ENCODE results near the gene PAX5.
"Not testable (repeated sequence)": the region's sequence is repeated elsewhere in the genome, so short reads cannot be mapped to it uniquely, and the experiment has no call there.

PAX5 gene

DNA sequence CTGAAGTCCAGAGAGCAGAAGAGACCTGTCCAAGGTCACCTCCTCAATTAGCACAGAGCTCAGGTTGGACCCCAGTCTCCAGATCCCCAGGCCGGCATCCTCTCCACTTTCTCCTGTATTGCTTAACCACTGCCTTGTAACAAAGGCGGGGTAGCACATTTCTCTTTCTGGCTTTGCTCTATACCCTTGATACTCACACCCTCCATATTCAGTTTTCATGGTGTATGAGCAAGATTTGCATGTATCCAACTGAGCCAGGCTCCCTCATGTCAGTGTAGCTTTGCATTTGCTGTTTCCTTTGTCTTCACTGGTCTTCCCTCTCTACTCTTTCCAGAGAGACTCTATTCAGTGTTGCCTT lies 20.3 kb upstream of the PAX5 start:
- H2BK15ac ChIP-seq (ENCODE audit: low read length); H2BK5ac ChIP-seq (ENCODE audit: low read length); H3K4me2 ChIP-seq (ENCODE audit: insufficient read depth, low read length, poor library complexity, severe bottlenecking); H3K18ac ChIP-seq (ENCODE audit: low read length); H3K27ac ChIP-seq (replicated peaks; ENCODE audit: low read length); H3K36me3 ChIP-seq (replicated peaks in 1 of 2; ENCODE audit: control insufficient read depth in 2 of 2, insufficient read depth in 2 of 2, low read length in 2 of 2); H3K79me1 ChIP-seq (ENCODE audit: low read depth, low read length); H3K4me1 ChIP-seq (ENCODE audit: control insufficient read depth in 2 of 2, insufficient read depth in 1 of 2, low read depth in 1 of 2, low read length in 2 of 2); H4K8ac ChIP-seq (ENCODE audit: low read depth, low read length); H3K9ac ChIP-seq (ENCODE audit: low read depth, low read length, poor library complexity); H2BK120ac ChIP-seq (ENCODE audit: low read depth, low read length); H2AFZ ChIP-seq (ENCODE audit: low read length); H3K14ac ChIP-seq (ENCODE audit: low read length); H3K4ac ChIP-seq (ENCODE audit: low read length); H2AK5ac ChIP-seq (ENCODE audit: low read depth, low read length); H3K9me3 ChIP-seq (replicated peaks in 1 of 2; ENCODE audit: control insufficient read depth in 2 of 2, insufficient read depth in 1 of 2, low read depth in 1 of 2, low read length in 2 of 2); DNase-seq (ENCODE audit: low spot score); H3K4me3 ChIP-seq (ENCODE audit: low read length in 2 of 2); H3K27me3 ChIP-seq (ENCODE audit: control insufficient read depth in 3 of 3, insufficient read depth in 3 of 3, low read depth in 1 of 3, low read length in 3 of 3); H4K91ac ChIP-seq (ENCODE audit: low read depth, low read length, poor library complexity); H3K23ac ChIP-seq (ENCODE audit: low read depth, low read length, poor library complexity); H2BK12ac ChIP-seq (ENCODE audit: low read length): not testable (repeated sequence)
- no CpG with 5 or more reads among the region's 2 CpGs for WGBS, 2 donors (ENCODE audit: extremely low coverage in 2 of 2, insufficient read length in 2 of 2, insufficient replicate concordance in 1 of 2)

DNA sequence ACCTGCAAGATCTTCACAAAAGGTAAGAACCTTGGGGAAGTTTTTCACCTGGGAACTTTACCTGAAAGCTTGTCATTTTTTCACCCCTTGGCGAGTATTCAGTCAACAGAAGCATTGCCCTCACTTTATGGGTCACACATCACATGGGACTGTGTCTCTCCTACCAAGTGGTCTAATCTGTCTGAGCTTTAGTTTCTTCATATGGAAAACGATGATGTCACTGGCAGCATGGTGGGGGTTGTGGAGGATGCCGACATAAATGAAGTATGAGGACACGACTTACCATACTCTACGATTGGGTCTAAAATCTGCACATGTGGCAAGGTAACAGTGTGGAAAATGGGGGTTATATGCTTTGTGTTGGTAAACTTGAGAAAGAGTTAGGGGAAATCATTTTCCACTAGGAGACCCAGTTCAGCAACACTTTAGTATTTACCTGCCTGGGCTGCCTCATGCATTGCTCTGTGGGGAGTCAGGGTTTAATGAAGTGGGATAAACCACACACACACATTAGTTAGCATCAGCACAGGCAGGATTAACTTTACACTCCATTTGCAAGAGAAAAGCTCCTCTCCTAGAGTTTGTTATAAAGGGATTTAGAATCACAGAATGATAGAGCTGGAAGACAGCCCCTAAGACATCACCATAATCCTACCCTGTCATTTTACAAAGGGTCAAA lies 19.8 kb upstream of the PAX5 start:
- WGBS, 2 donors (ENCODE audit: extremely low coverage in 2 of 2, insufficient read length in 2 of 2, insufficient replicate concordance in 1 of 2): no CpG with 5 or more reads among the region's 5 CpGs
- H3K23ac ChIP-seq (ENCODE audit: low read depth, low read length, poor library complexity): no peak overlapping the region
- no peak overlapping the region for H3K4me3 ChIP-seq (ENCODE audit: low read length in 2 of 2)
- H3K27me3 ChIP-seq (ENCODE audit: control insufficient read depth in 3 of 3, insufficient read depth in 3 of 3, low read depth in 1 of 3, low read length in 3 of 3): peaks cover 0 to 2% (median 2%) of the 10 kb centered on the region in 3 experiments
- no peak overlapping the region for H2AK5ac ChIP-seq (ENCODE audit: low read depth, low read length)
- H2BK5ac ChIP-seq (ENCODE audit: low read length): no peak overlapping the region
- no peak overlapping the region for H3K4me2 ChIP-seq (ENCODE audit: insufficient read depth, low read length, poor library complexity, severe bottlenecking)
- peaks cover 0 to 9% of the 10 kb centered on the region in 2 donors for H3K4me1 ChIP-seq (ENCODE audit: control insufficient read depth in 2 of 2, insufficient read depth in 1 of 2, low read depth in 1 of 2, low read length in 2 of 2)
- no peak overlapping the region for H3K14ac ChIP-seq (ENCODE audit: low read length)
- H3K9me3 ChIP-seq (replicated peaks in 1 of 2; ENCODE audit: control insufficient read depth in 2 of 2, insufficient read depth in 1 of 2, low read depth in 1 of 2, low read length in 2 of 2): peaks cover 0 to 2% of the 10 kb centered on the region in 2 donors
- H4K8ac ChIP-seq (ENCODE audit: low read depth, low read length): no peak overlapping the region
- no peak overlapping the region for H2BK12ac ChIP-seq (ENCODE audit: low read length)
- H3K9ac ChIP-seq (ENCODE audit: low read depth, low read length, poor library complexity): no peak overlapping the region
- H3K79me1 ChIP-seq (ENCODE audit: low read depth, low read length): no peaks in the 10 kb centered on the region
- no peak overlapping the region for H4K91ac ChIP-seq (ENCODE audit: low read depth, low read length, poor library complexity)
- H2AFZ ChIP-seq (ENCODE audit: low read length): no peak overlapping the region
- no peak for DNase-seq (ENCODE audit: low spot score)
- no peak overlapping the region for H3K4ac ChIP-seq (ENCODE audit: low read length)
- no peak overlapping the region for H2BK15ac ChIP-seq (ENCODE audit: low read length)
- no peak overlapping the region for H3K27ac ChIP-seq (replicated peaks; ENCODE audit: low read length)
- no peaks in the 10 kb centered on the region for H3K36me3 ChIP-seq (replicated peaks in 1 of 2; ENCODE audit: control insufficient read depth in 2 of 2, insufficient read depth in 2 of 2, low read length in 2 of 2)
- no peak overlapping the region for H3K18ac ChIP-seq (ENCODE audit: low read length)
- H2BK120ac ChIP-seq (ENCODE audit: low read depth, low read length): no peak overlapping the region

DNA sequence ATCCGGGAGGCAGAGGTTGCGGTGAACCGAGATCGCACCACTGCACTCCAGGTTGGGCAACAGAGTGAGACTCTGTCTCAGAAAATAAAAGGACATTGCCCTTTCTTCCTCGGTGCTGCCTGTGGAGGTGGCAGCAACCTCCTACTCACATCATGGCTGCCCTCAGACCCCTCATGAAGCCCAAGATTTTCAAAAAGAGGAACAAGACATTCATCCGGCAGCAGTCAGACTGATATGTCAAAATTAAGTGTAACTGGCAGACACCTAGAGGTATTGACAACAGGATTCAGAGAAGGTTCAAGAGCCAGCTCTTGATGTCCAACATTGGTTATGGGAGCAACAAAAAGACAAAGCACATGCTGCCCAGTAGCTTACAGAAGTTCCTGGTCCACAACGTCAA lies 12.6 kb upstream of the PAX5 start:
- no peak overlapping the region for H2AK5ac ChIP-seq (ENCODE audit: low read depth, low read length)
- H2BK120ac ChIP-seq (ENCODE audit: low read depth, low read length): no peak overlapping the region
- no peak overlapping the region for H2AFZ ChIP-seq (ENCODE audit: low read length)
- no peak for DNase-seq (ENCODE audit: low spot score)
- H4K91ac ChIP-seq (ENCODE audit: low read depth, low read length, poor library complexity): no peak overlapping the region
- no peaks in the 10 kb centered on the region for H3K36me3 ChIP-seq (replicated peaks in 1 of 2; ENCODE audit: control insufficient read depth in 2 of 2, insufficient read depth in 2 of 2, low read length in 2 of 2)
- no peak overlapping the region for H3K27ac ChIP-seq (replicated peaks; ENCODE audit: low read length)
- H3K27me3 ChIP-seq (ENCODE audit: control insufficient read depth in 3 of 3, insufficient read depth in 3 of 3, low read depth in 1 of 3, low read length in 3 of 3): peaks cover 0 to 2% (median 0%) of the 10 kb centered on the region in 3 experiments
- H2BK15ac ChIP-seq (ENCODE audit: low read length): no peak overlapping the region
- no peak overlapping the region for H3K23ac ChIP-seq (ENCODE audit: low read depth, low read length, poor library complexity)
- H3K9me3 ChIP-seq (replicated peaks in 1 of 2; ENCODE audit: control insufficient read depth in 2 of 2, insufficient read depth in 1 of 2, low read depth in 1 of 2, low read length in 2 of 2): no peaks in the 10 kb centered on the region
- no peak overlapping the region for H3K18ac ChIP-seq (ENCODE audit: low read length)
- WGBS, 2 donors (ENCODE audit: extremely low coverage in 2 of 2, insufficient read length in 2 of 2, insufficient replicate concordance in 1 of 2): no CpG with 5 or more reads among the region's 7 CpGs
- no peak overlapping the region for H3K4me3 ChIP-seq (ENCODE audit: low read length in 2 of 2)
- no peaks in the 10 kb centered on the region for H3K4me1 ChIP-seq (ENCODE audit: control insufficient read depth in 2 of 2, insufficient read depth in 1 of 2, low read depth in 1 of 2, low read length in 2 of 2)
- H3K14ac ChIP-seq (ENCODE audit: low read length): no peak overlapping the region
- H2BK12ac ChIP-seq (ENCODE audit: low read length): no peak overlapping the region
- H3K4me2 ChIP-seq (ENCODE audit: insufficient read depth, low read length, poor library complexity, severe bottlenecking): no peak overlapping the region
- no peaks in the 10 kb centered on the region for H3K79me1 ChIP-seq (ENCODE audit: low read depth, low read length)
- H3K9ac ChIP-seq (ENCODE audit: low read depth, low read length, poor library complexity): no peak overlapping the region
- H3K4ac ChIP-seq (ENCODE audit: low read length): no peak overlapping the region
- H2BK5ac ChIP-seq (ENCODE audit: low read length): no peak overlapping the region
- no peak overlapping the region for H4K8ac ChIP-seq (ENCODE audit: low read depth, low read length)

DNA sequence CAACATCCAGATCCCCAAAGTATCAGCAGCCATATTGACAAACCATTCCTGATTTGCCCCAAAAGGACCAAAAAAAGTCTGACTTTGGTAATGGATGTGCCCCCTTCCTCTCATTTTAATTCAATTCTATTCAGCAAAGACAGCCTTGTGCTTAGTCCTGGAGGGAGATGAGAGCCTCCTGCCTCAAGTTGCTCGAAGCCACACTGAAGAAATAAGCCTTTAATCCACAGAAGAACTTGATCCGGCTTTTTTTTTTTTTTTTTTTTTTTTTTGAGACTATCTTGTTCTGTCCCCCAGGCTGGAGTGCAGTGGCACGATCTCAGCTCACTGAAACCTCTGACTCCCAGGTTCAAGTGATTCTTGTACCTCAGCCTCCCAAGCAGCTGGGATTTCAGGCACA lies 8.4 kb upstream of the PAX5 start:
- WGBS, 2 donors (ENCODE audit: extremely low coverage in 2 of 2, insufficient read length in 2 of 2, insufficient replicate concordance in 1 of 2): no CpG with 5 or more reads among the region's 3 CpGs
- H3K14ac ChIP-seq (ENCODE audit: low read length): no peak overlapping the region
- no peaks in the 10 kb centered on the region for H3K79me1 ChIP-seq (ENCODE audit: low read depth, low read length)
- no peak overlapping the region for H2BK120ac ChIP-seq (ENCODE audit: low read depth, low read length)
- no peak overlapping the region for H3K4me2 ChIP-seq (ENCODE audit: insufficient read depth, low read length, poor library complexity, severe bottlenecking)
- H3K27ac ChIP-seq (replicated peaks; ENCODE audit: low read length): no peak overlapping the region
- H3K18ac ChIP-seq (ENCODE audit: low read length): no peak overlapping the region
- no peak overlapping the region for H2AK5ac ChIP-seq (ENCODE audit: low read depth, low read length)
- no peaks in the 10 kb centered on the region for H3K36me3 ChIP-seq (replicated peaks in 1 of 2; ENCODE audit: control insufficient read depth in 2 of 2, insufficient read depth in 2 of 2, low read length in 2 of 2)
- peaks cover 0 to 5% of the 10 kb centered on the region in 2 donors for H3K9me3 ChIP-seq (replicated peaks in 1 of 2; ENCODE audit: control insufficient read depth in 2 of 2, insufficient read depth in 1 of 2, low read depth in 1 of 2, low read length in 2 of 2)
- no peak overlapping the region for H3K4me3 ChIP-seq (ENCODE audit: low read length in 2 of 2)
- H2BK5ac ChIP-seq (ENCODE audit: low read length): no peak overlapping the region
- no peak overlapping the region for H3K23ac ChIP-seq (ENCODE audit: low read depth, low read length, poor library complexity)
- peaks cover 0 to 30% (median 11%) of the 10 kb centered on the region in 3 experiments for H3K27me3 ChIP-seq (ENCODE audit: control insufficient read depth in 3 of 3, insufficient read depth in 3 of 3, low read depth in 1 of 3, low read length in 3 of 3)
- no peak overlapping the region for H4K8ac ChIP-seq (ENCODE audit: low read depth, low read length)
- H3K9ac ChIP-seq (ENCODE audit: low read depth, low read length, poor library complexity): no peak overlapping the region
- no peak for DNase-seq (ENCODE audit: low spot score)
- H3K4ac ChIP-seq (ENCODE audit: low read length): no peak overlapping the region
- no peak overlapping the region for H2AFZ ChIP-seq (ENCODE audit: low read length)
- H4K91ac ChIP-seq (ENCODE audit: low read depth, low read length, poor library complexity): no peak overlapping the region
- peaks cover 8 to 11% of the 10 kb centered on the region in 2 donors for H3K4me1 ChIP-seq (ENCODE audit: control insufficient read depth in 2 of 2, insufficient read depth in 1 of 2, low read depth in 1 of 2, low read length in 2 of 2)
- no peak overlapping the region for H2BK15ac ChIP-seq (ENCODE audit: low read length)
- no peak overlapping the region for H2BK12ac ChIP-seq (ENCODE audit: low read length)
